Activated CD8-positive, alpha-beta memory T cell treated with anti-CD3 and anti-CD28 coated beads, Interleukin-2, amount 50 U/mL, for 1 hour (primary cell): ENCODE results near the gene RPAP3.

Experiments
- DNase-seq: peaks from one replicate; pipeline ENCODE4 v3.0.0-alpha.2; 2020; ENCODE audit errors: extremely low read depth

Gene RPAP3

DNA sequence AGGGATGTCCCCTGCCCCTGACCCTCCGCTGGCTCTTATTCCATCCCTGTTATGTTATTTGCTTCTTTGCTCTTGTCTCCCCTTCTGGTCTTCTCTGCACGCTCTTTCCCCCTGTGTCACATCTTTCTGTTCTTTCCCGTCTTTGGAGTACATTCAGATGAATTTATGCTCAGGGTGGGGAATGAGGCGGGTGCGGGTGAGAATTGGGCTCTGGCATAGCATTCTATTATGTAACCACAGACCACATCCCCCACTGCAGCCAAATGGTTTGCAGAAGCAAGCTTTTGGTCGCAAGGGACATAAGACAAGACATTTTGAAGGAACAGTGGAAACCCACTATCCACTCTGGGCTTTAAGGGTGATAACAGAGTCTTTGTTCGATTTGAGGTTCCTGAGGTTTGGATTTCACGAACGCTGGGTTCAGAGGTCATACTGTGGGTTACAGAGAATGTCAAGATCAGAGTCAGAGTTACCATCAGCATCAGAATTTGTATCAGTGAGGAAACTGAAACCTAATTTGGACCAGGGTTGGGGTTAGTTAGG lies 15.7 kb upstream of the RPAP3 start:
- no peak for DNase-seq

DNA sequence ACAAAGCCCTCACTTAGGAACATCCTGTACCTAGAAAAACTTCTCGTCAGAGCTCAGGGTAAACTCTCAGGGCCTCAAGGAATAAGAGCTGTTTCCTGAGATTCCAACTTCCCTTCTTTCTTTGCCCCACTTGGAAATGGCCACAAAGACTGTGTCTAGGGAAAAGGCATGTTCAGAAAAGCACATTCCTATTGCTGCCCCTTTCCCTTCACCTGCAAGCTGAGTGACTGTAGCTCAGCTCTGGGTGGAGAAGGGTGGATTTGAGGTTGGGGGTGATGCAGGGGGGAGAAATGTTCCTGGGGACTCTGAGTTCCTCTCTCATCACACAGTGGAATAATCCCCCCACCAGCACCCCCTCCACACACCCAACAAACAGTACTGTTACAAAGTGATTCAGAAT lies 12.7 kb upstream of the RPAP3 start:
- no peak for DNase-seq

DNA sequence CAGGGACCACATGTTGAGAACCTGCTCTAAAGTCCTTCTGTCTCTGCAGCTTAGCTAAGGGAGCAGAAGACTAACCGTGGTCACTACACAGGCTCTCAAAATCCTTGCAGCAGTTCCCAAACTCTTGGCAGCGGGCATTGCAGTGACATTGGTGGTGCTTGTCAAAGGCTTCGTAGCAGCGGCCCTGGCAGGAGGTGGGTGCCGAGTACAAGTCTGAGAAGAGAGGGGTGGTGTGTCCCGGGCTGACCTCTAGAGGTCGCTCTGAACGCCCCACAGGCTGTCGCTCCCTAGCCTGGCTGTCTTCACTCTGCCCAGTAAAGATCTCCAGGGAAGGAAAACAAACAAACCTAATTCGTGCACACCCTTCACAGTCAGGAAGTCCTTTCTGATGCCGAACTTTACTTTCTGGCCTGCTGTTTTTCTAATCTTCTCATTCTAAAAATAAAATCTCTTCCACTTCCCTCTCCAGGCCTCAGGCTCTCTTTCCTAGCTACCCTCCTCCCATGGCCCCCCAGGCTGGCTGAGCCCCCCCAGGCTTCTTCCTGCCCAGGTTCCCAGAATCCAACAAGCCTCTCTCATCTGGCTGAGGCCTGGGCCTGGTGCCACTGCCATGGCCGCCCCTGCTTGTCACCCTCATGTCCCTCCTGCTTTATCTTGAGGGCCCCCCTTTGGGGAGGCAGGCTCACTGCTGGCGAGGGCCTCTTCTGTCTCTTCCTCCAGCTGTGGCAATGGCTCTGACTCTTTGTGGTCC lies 11.8 kb upstream of the RPAP3 start:
- DNase-seq, result no peak

DNA sequence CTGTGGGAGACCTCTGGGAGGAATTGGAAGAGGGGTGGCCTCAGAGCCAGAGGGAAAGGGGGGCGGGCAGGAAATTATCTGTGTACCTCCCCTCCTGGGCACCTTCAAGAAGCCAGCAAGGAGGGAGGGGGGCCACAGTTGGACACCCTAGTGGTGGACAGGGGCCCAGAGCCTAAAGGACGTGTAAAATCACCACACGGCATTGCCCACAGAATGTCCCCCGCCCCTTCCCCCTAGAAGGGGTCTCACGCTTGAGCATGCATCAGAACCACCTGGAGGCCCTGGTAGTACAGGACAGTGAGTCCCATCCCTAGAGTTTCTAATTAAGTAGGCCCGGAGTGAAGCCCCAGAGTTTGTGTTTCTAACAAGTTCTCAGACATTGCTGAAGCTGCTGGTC lies 11.2 kb upstream of the RPAP3 start:
- DNase-seq, result no peak

DNA sequence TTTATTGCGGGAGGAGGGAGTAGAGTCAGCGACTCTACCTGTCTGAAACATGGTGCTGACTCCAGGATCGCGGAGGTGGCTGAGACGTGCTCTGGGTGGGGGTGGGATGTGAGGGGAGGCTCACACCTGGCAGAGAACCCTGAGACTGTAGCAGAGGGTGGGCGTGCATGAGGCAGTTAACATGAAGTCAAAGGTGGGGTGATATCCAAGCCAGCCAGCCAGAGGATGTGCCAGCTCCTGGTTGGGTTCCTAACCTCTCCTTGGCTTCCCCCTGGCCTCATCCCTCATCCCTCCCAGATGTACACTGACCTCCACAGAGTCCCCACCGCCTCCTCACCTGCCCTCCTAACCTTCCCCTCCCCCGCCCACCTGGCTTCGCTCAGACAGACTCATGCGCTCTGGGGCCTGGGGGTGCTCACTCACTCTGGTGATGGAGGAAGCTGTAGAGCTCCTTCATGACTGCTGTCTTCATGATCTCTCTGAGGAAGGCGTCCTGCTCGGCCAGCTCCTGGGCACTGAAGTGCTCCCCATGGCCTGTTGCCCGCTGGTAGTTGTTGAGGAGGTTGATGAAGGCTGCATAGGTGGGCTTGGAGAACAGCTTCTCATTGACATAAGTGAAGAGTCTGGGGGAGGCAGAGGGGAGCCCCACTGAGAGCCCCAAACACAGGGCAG lies 10.2 kb upstream of the RPAP3 start:
- no peak for DNase-seq

DNA sequence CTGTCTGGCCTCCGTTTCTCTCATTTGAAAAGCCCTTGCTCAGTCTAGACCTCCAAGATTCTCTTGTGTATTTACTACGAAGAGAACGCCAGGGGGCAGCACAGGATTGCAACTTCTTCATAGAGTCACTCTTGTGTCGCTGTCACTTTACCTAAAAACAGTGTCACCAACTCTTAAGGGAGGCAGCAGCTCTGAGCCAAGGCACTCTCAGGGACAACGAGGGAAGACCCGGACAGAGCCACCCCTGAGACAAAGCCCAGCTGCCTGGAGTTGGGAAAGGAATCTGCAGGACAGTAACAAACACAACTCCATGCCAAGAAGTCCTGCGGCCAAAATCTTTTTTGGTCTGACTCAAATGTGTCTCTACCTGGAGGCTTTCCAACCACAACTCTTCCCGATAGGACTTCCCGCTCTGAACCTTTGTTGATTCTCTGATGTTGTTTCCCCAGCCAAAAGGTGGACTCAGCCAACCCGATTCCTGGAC lies 9.6 kb upstream of the RPAP3 start:
- DNase-seq, result peak; percentile 67

DNA sequence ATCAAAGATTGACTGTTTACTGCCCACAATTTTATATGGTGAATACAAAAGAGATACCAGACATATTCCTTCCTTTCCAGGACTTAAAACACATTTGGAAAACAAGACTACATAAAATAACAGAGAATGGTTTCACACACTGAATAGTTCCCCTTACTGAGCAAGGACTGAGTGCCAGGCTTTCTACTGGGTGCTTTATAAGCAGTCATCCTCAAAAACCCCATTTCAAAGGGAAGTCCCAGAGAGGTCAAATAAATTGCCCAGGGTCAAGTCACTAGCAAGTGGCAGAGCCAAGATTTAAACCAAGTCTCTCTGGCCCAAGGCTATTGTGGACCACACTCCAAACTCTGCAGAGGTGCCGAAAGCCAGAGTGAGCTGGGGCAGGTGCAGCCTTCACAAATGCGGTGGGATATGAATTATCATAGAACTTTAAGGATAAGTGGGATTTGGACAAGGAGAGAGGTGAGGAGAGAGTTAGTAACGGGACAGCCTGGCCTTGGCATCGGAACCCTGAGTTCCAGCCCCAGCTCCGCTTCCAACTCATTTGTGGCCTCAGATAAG lies 9.1 kb upstream of the RPAP3 start:
- DNase-seq, result no peak

DNA sequence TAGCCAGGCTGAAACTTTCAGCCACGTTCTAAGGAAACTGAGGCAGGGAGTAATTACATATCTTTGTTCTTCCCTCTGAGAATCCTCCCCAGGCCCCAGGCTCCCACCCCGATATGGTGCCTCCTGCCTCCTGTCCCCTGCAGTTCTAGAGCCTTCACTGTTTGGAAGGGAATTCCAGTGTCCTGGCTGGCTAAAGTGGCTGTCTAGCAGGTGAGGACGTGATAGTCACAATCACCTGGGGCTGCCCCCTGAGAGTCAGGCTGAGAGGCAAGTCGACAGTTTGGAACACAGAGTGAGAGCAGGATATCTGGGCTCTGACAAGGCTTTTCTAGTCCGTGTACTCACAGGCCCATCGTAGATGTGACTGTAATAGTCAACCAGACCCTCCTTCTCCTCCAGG lies 6.3 kb upstream of the RPAP3 start:
- DNase-seq, result no peak

DNA sequence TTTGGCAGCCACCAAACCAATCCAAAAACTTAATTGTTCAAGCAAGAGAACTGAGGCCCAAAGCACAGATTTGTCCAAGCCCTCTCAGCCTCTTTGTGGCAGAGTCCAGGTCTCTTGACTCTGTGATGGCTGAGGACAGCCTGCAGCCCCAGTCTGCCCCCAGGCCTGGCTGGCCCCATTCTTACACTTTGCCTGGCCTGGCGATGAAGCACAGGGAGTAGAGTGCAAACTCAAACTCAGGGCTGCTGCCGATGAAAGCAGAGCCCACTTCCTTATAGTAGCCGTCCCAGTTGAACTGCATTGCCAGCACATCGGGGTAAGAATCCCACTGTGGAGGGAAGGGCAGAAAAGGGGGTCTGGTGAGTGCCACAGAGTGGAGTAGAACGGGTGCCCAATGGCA lies 5.6 kb upstream of the RPAP3 start:
- no peak for DNase-seq

DNA sequence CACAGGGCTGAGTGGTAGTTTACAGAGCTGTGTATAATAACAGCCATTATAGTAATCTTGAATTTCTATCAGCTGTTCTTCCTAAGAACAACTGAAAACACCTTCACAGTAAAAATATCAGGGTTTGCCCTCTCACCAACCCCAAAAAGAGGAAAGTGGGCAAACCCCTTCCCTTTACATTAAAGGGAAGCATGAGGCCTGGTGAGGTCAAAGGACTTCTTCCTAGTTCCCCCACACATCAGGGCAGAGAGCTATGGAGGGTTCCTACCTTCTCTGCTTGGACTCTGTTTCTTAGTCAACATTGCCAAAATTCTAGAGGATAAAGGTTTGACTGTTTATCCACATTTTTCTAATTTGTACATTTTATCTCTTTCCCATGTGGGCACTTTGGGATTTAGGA lies 4.4 kb upstream of the RPAP3 start:
- no peak for DNase-seq

DNA sequence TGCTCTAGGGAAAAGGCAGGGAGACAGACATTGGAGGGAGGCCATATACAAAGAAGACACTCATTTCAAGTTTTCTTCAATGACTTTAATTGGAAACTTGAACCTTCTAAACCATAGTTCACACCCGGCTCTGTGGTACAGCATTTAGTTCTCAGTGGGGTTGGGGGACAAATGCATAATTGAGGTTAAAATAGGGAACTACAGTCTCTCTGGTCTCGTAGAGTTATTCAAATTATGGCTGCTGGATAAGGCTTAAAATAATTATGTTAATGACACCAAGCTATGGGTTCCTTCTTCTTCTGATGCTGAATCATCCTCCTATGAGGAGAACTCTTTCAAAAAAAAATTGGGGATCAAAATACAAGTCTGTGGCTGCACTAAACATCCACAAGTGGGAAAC lies 3.8 kb upstream of the RPAP3 start:
- DNase-seq, result no peak

DNA sequence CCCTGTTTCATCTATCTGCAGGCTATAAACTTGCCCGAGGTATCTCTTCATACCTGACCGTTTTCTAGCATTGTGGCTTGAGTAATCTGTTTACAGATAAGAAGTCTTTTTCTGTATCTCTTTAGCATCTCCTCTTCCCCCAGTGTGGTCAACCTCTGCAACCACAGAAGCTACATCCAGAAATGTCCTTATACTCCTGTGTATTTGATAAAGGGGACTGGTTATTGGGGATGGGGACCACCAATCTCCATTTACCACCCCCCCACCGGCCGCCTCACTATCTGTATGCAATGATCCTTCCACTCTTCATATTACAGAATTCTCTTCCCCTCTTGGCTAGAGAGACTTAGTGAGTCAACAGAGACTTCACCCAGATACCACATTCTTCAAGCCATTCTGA lies 3.4 kb upstream of the RPAP3 start:
- no peak for DNase-seq

DNA sequence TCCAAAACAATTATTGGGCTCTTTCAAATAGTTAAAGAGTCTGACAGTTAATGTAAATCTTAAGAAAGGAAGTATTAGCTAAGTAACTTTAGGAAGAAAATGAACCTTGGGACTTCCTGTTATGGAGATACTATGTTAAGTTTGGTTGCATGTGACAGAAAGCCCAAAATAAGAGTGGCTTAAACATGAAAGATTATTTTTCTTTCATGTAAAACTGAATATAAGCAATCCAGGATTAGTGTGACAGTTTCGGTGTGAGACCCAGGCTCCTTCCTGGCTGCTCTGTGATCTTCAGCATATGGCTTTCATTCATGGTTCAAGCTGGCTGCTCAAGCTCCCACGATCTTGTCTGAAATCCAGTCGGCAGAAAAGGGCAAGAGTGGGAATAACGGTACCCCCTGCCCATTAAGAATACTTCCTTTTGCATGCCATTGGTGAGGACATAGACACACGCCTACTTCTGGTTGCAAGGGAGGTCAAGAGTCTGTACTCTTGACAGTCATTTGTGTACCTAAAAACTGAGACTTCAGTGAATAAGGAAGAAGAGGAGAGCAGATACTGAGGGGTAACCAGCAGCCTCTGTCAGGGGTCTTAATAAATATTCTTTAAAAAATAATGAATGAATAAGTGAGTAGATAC lies 2.2 kb upstream of the RPAP3 start:
- DNase-seq, result no peak

DNA sequence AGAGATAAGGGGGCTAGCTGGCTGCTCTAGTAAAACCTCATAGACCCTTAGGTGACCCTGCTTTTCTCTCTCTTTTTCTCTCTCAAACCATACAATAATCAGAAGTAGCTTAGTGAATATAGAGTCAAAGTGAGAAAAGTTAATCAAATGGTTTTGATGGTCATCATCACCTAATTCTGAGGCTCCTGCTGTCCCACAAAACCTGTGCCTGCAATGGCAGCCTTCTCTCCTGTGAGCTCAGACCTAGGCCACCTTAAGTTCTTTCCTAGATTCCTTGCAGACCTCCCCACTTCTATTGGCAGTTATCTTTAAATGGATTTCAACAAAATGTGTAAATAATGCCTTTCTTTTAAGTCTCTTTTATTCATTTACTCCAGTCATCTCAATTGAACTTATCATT lies 1.5 kb upstream of the RPAP3 start:
- no peak for DNase-seq

DNA sequence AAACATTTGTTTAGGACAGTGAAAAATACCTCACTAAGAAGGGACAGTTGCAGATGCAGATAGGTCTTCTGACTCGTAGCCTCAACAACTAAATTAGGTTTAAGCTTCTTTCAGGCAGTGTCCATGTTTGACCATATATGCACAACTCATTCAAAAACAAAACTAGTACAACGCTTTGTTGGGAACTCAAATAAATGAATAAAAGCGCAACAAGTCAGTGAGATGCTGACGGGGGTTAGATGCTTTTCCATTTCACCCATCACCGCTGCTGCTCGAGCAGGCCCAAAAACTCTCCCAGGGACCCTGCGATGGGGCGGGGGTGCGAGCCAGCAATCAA lies 633 bp downstream of the RPAP3 start:
- DNase-seq, result no peak

DNA sequence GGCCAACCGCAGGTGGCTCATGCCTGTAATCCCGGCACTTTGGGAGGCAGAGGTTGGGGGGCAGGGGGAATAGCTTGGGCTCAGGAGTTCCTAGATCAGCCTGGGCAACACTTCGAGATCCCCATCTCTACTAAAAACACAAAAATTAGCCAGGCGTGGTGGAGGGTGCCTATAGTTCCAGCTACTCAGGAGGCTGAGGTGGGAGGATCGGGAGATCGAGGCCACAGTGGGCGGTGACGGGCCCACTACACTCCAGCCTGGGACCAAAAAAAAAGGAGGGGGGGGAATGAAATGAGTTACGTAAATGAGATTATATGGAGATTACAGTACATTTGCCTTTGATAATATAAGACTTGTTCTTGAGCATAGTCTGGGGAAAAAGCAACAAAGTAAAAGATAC lies 1.1 kb downstream of the RPAP3 start:
- no peak for DNase-seq

DNA sequence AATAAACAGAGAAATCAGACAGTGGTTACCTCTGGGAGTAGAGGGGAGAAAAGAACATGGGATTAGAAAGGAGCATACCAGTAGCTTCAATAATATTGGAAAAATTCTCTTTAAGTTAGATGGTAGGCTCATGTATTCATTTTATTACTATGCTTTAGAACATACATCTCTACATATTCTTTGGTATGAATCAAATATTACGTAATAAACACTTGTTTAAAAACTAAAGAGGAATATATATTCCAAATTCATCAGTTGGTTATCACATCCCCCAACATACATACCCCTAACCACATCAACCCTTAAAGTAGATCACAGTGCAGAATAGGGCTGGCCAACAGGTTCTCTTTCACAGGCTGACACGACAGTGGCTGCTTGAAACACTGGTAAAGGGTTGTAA lies 5.6 kb downstream of the RPAP3 start:
- DNase-seq, result no peak

DNA sequence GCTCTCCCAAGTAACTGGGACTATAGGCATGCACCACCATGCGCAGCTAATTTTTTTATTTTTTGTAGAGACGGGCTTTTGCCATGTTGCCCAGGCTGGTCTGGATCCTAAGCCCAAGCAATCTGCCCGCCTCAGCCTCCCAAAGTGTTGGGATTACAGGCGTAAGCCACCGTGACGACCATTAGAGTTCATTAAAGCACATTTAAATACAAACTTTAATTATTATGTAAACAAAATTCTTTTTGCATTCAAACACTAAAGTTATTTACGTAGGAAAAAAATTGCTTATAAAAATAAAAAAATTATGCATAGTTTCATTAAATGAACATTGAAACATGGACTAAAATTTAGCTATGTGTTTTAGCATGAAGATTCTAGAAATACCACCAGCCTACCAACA lies 7.2 kb downstream of the RPAP3 start:
- no peak for DNase-seq

DNA sequence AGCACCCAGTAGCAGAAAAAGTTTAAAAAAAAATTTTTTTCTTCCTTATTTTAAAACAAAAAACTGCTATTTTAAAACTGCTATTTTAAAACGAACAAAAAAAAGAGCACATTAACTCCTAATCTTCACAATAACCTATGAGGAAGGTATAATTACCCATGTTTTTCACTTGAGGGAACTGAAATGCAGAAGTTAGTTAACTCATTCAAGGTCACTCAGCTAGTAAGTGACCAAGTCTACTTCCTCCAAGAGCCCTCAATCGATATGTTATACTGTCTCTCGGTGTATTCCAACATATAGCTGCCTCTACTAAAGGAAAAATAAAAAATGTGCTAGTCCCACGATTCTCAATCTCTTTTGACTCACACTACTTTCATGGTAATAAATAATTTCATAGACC lies 7.8 kb downstream of the RPAP3 start:
- DNase-seq, result no peak

DNA sequence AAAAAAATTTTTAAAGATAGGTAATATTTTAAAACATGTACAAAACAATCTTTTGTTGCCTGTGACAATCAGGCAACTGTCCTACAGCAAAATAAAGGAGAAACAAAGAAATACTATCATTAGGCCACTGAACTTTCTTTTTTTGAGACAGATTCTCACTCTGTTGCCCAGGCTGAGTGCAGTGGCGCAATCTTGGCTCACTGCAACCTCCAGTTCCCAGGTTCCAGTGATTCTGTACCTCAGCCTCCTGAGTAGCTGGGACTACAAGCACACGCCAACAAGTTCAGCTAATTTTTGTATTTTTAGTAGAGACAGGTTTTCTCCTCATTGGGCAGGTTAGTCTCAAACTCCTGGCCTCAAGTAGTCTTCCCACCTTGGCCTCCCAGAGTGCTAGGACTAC lies 16.6 kb downstream of the RPAP3 start:
- DNase-seq, result no peak

DNA sequence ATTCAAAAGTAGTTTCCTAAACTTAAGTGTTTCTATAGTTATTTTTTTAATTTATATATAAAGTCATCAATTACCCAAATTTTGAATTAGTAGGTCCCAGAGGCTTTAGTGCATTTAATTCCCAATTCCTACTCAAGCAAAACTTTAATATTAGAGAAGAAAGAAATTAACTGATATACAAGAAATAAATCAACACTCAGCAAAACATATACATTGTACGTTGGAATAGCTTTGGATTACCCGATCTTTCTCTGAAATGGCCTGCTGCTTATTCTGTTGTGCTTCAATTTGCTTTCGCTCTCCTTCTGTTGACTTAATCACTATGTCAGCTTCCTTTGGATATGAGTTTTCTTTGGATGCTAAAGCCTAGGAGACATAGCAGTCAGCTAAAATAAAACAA lies 18.2 kb downstream of the RPAP3 start:
- no peak for DNase-seq

DNA sequence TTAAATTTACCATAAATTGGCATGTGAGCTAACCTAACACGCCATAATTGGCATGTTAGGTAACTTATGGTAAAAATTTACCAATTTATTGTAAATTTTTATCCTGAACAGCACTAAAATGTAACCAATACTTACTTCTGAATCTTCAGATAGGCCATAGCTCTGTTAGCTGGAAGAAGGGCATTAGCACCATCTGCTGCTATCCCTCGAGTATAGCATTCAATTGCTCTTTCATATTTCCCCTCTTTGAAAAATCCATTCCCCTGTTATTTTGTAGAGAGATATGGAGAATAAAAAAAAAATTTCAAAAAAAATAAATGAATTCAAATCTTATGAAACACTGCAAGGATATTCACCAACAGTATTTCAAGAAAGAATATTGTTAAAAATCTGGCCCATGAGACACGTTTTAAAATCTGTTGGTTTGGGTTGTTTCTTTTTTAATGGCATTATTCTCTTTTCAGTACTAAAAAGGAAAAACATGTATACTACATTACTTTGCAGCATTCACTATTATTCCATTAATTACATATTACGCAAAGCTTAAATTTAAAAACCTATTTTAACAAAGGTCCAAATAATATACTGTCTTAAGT lies 19.1 kb downstream of the RPAP3 start:
- no peak for DNase-seq
